Stimulated activated CD4-positive, alpha-beta T cell treated with anti-CD3 and anti-CD28 coated beads, Interleukin-2, amount 100 ng/mL, for 48 hours (primary cell): ENCODE data around the gene LIPC.
A peak's percentile ranks its signal among the peaks of the same experiment; 100 is the strongest.

ENCODE experiments used
- DNase-seq, 2 donors: peaks; one replicate each; pipeline ENCODE4 v3.0.0-alpha.2; 2020

Gene LIPC

DNA sequence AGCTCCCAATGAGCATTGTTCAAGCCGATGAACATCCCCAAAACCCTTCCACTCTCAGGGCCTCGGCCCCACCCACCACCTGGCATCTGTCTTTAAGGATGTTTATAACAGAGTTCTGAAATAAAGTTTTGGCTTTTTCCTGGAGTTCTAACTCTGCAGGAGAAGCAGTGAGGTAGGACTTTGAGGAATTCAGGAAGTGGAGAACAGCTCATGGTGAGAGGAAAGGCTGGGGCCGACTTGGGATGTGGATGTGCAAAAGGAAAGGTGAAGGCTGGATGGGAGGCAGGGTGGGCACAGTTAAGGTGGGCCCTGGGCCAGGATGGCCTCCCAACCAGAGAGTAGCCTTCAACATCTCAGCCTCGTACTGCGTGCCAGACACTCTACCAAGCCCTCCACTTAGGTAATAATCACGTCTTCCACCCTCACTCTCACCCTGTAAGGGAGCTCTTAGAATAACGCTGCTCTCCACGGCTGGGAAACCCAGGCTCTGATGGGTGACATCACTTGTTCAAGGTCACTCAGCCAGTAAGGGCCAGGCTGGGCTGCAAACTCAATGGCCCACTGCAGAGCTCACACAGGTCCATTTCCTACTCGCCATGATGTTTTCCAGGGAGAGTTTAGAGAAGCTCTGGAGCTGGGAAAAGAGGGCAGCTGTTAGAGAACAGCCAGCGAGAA, 28.5 kb downstream of the LIPC start:
- DNase-seq: no peak

DNA sequence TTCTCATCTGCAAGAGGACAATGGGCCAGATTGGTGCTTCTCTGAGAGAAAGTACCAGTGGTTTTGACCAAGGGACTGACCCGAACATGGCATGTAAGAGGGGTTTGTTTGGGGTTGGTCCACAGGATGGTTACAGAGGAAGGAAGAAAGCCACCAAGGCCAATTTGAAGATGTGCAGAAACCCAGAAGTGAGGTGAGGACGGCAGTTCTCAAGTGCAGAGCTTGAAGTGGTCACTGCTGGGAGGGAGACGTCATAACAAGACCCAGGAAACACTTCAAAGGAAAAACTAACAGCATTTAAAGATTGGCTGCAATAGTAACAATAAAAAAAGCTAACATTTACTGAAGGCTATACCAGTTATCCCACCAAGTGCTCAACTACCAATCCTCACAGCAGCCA, 29.1 kb downstream of the LIPC start:
- DNase-seq: no peak

DNA sequence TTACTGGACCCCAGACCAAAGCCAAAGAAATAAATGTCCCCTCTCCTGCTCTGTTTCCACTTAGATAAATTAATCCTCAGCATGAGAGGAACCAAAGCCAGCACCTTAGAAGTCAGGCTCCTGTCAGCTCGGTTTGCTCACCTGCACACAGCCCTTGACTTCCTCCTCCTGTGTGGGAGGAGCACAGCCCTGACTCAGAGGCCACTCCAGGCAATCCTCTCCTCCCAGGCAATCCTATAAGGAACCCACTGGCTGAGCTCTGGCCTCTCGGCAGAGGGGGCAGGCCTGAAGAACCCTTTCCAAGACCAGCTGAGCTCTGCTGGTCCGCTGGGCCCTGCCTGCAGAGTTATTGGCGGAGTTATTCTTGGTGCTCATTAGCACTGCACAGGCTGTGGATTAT, 30.8 kb downstream of the LIPC start:
- no peak for DNase-seq

DNA sequence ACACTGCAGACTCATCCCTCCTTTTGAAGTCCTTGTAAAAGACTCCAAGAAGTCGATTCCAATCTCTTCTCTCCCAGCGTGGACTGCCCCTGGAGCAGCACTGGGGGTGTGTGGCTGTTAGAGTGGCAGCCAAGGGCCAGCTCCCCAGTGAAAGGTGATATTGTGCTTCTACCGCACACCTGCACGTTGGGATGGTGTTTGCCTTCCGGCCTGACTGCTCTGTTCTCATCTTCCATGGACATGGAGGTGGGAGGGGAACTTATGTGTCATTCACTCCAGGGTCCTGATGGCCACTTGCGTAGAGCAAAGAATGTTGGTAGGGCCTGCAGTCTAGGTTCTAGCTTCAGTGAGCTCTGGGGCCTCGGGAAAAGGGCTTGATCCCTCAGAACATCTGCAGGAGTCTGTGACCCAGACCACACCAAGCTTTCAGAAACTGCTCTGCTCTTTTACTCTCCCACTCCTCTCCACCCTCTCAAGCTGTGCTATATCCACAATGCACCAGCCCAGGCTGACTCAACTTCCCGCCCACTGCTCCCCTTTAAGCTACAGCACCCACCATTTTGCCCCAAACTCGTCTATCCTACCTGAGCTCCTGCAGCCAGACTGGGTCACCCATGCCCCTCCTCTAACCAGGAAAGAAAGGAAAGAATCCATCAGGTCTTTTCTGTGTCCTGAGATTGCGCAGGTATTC, 31.3 kb downstream of the LIPC start:
- no peak for DNase-seq

DNA sequence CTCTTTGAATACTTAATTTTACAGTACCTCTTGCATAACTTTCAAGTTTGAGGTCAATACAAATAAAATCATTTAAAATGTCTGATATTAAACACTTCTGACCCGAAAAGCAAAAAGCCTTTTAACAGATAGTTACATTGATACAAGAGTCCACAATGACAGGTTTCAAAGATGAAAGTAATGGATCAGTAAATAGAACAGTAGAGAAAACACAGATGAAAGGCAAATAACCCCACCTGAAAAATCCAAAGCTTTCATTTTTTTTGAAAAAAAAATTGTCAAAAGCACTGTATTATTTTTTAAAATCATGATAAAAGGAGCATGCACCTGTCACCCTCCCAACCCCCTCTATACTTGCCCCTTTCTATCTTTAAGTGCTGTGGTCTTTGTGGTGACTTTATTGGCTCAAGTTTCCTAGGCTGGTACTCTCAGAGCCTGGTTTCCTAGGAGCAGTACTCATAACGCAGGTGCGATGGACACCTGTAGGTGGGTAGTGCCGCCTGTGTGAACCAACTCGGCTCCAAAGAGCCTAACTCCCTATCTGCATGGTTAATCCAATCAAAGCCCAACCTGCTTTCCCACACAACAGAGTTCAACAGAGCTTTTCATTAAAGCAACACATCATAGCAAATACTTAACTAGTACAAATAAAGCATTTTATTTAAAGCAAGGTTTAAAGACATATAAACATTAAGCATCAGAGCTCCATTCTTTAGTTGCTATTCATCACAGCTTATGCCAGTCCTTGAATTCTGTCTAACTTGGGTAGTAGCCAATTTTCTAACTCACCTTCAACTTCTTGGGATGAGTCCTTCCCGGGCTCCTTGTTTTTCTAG, 32.2 kb downstream of the LIPC start:
- DNase-seq: no peak

DNA sequence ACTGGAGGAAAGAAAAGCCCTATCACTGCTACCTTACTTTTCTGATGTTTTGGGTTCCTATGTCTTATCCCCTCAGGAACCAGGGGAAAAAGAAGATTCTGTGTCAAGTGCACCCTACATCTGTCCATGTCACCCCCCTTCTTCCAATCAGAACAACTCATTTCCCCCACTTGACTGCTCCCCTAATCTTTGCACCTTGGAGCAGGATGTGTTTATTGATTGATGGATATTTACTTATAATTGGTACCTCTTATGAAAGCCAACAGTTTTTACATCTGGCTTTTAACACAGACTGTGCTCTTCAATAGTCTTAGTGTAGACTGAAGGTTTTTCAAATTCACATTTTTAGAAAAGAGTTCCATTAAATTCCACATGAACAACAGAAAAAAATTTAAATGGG, 33.3 kb downstream of the LIPC start:
- DNase-seq: no peak

DNA sequence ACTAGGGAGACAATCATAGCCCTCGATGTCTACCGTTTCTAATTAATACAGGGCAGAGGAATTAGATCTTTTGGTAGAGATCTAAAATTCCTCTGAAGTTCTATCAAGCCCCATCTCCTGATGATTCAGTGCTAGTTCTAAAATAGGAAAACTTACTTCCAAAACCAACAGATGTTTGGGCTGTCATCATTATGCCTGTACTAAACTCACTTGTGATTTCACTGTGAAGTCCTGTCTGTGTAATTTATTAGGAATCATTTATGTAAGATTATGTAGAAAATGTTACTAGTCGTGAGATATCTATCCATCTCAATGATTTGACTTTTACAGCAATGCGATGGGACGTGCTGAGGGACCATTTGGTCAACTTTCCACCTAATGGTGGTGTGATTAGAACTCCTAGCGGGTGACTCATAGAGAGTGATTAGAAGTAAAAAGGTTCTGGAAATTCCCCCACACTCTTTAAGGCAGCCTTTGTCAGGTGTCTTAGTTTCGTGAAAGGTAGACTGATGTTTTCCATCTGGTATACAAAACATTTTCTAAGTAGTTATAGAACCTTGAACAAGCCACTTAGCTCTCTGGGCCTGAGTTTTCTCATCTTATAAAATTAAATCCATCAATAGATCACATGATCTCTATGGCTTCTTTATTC, 34.2 kb downstream of the LIPC start:
- DNase-seq: no peak

DNA sequence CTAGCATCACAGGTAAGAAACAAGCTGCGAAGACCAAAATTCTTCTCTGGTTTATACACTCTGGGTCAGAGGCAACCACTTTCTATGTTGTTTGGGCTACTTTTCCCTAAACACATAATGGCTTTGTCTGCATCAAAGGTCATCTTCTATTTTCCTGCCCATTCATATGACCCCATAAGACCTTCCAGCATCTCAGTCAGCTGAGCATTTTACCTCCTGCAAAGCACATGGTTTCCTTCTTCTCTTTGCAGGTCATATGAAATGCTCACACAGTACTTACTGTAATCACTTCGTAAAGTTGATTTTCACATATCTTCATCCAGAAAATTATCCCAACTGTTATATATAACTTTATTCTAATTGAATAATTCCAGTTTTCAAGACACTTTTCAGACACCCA, 34.8 kb downstream of the LIPC start:
- DNase-seq: no peak

DNA sequence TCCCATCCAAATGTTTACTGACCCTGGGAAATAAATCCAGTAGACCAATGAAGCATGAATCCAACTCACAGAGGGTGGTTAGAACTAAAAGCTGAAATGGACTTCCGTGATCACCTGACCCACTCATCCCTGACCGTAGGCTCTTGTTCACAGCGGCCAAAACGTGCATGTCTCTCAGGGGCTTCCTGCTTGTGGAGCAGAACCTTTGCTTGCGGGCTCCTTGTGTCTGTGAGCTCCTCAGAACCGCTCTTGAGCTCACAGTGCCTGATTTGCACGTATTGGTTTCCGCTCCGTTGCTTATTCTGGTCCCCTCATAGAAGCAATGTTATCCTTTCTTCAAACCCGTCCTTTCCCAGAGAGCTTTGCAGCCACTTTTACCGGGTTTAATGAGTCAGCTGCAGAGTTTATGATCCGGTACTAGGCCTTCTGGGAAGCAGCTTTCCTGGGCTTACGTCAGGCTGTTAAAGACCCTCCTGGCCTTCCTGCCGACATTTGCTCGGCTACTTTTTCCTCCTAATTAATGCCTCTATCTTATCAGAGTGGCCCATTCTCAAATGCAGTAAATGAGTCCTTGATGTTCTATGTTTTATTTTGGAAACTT, 35.4 kb downstream of the LIPC start:
- DNase-seq: no peak

DNA sequence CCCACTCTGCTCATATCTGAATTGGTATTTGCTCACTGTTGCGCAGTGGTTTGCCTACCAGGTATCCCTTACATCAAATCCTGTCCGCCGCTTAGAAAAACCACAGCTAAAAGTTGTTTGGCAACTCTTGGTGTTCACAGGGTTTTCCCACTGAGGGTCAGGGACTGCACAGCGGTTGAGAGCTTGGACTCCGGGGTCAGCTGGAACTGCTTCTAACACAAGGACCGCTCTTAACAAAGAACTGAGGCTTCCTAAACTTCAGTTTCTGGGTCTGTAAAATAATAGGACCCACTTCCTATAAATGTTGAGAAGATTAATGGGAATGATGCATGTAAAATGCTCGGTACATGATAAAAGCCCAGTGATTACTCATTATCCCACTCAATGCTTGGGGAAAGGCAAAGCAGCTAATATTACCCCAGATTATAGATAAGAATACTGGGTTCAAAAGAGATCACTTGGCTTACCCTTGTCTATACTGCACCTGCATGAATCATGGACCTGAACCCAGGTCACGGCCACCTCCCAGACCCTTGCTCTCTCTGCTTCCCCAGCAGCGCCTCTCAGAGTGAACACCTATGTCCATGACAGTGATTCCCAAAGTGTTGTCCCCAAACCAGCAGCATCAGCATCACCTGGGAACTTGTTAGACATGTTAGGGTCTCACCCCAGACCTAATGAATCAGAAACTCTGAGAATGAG, 36.1 kb downstream of the LIPC start:
- DNase-seq: no peak

DNA sequence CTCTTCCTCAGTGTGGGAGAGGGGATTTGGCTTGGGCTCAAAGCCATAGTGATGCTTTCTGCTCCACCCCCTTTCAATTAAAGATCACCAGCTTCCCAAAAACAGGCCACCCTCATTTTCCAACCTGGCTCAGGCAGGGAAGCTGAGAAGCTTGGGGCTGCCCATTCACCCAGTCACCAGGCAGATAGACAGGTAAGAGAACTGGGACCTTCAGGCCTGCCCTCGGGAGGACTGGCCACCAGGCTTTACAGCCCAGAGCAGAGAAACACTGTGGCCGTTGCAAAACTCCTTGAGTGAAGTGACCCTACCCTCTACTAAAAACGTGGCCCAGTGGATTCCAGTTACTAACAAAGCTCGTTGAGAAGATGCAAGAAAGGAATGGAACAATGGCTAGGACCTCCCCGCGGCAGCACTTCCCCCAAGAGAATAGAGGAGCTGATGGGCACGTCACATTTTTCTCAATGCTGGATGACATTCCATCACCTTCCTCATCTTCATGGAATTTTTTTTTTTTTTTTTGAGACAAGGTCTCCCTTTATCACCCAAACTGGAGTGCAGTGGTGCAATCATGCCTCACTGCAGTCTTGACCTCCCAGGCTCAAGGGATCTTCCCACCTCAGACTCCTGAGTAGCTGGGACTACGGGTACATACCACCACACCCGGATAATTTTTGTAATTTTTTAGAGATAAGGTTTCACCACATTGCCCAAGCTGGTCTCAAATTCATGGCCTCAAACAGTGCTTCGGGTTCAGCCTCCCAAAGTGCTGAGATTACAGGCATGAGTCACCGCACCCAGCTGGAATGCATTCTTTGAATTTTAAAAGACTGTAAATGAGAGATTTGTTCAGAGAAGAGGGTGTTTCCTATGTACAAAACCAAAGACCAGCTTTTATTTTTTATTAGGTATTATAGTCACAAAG, 37.9 kb downstream of the LIPC start:
- no peak for DNase-seq

DNA sequence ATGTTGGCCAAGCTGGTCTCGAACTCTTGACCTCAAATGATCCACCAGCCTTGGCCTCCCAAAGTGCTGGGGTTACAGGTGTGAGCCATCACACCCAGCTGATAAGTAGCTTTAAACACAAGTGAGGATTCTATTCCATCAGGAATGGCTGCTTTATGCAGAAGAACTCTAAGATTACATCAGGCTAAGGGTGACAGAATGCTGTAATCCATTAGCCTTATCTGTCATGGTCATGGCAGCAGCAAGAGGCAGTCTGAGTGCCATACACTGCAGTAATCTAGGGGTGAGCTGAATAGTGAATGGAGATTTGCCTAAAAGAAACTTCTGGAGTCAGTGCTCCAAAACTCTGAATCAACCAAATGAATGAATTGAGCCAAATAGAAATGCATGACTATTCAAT, 39.6 kb downstream of the LIPC start:
- DNase-seq: no peak

DNA sequence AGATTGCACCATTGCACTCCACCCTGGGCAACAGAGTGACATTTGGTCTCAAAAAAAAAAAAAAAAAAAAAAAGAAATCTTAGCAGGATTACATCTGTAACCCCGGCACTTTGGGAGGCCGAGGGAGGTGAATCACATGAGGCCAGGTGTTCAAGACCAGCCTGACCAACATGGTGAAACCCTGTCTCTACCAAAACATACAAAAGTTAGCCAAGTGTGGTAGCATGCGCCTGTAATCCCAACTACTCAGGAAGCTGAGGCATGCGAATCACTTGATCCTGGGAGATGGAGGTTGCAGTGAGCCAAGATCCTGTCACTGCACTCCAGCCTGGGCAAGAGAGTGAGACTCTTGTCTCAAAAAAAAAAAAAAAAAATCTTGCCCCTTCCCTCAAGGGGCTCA, 40.4 kb downstream of the LIPC start:
- DNase-seq: no peak

DNA sequence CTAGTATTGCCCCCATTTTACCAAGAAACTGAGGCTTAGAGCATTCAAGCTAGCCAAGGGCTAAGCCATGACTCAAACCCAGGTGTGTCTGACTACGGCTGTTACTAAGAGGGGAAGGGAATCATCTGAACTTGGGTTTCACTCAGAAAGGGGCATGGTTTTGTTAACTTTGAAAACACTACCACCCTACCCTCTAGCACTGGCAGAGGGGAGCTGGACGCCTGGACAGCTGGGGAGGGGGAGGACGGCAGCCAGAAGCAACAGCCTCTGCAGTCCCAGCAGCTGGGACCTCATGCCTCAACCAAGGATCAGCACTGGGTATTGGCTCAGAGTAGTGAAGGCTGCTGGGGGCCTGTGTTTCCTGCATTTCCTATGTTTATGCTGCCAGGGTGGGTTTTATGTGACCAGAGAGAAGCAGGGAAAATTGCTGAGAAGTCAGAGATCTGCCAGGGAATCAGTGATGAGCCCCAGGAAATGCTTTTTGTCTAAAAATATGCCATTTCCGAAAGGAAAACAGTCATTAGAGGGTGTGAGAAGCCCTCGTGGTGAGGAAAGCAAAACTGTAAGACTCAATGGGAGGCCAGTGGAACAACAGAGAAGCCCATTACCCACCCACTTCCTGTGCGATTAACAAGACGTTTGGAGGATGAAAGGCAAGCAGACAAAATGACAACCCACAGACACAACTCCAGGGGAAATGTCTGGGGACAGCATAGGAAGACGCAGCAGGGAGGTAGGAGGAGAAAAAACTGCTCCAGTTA, 41.2 kb downstream of the LIPC start:
- DNase-seq: peak in 1 of 2 donors; percentile 11

DNA sequence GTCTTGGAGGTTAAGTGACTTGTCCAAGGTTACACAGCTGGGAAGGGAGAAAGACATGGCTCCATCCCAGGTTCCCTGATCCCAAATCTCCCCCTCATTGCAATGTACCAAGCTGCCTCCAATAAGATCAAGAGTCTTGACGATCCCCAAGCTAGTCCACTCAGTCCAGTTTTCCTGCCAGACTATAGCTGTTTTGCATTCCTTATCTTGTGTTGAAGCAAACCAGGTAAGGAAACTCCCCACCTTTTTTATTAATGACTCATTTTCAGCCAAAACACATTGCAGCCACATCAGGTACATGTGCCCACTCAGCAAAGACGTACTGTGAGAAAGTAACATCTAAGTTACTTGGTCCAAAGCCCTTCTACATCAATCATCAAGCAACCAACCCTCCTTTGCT, 41.9 kb downstream of the LIPC start:
- no peak for DNase-seq

DNA sequence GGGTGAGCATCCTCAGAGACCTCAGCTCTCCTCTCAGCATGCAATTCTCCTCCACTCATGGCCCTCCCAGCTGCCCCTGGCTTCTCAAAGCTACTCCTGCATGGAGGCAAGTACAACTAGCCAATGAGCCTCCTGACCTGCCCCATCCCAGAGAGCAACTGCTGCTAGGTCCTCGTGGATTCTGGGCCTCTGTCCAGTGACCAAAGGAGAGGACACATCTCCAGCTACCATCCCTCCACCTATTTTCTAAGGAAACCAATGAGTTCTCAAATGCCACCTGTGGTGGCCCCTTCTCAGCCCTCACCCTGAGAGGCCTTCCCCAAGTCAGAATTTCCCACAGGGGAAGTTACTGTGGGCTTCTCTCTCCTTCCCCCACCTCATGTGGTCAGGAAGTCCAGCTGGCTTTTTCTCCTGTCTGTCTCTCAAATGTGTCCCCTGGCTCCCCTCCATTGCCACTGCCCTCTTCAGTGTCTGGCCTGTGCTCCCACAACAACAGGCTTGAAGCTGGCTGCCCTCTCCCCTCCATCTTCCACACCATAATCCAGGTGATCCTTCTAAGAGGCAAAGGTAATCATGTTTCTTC, 43.0 kb downstream of the LIPC start:
- DNase-seq: no peak

DNA sequence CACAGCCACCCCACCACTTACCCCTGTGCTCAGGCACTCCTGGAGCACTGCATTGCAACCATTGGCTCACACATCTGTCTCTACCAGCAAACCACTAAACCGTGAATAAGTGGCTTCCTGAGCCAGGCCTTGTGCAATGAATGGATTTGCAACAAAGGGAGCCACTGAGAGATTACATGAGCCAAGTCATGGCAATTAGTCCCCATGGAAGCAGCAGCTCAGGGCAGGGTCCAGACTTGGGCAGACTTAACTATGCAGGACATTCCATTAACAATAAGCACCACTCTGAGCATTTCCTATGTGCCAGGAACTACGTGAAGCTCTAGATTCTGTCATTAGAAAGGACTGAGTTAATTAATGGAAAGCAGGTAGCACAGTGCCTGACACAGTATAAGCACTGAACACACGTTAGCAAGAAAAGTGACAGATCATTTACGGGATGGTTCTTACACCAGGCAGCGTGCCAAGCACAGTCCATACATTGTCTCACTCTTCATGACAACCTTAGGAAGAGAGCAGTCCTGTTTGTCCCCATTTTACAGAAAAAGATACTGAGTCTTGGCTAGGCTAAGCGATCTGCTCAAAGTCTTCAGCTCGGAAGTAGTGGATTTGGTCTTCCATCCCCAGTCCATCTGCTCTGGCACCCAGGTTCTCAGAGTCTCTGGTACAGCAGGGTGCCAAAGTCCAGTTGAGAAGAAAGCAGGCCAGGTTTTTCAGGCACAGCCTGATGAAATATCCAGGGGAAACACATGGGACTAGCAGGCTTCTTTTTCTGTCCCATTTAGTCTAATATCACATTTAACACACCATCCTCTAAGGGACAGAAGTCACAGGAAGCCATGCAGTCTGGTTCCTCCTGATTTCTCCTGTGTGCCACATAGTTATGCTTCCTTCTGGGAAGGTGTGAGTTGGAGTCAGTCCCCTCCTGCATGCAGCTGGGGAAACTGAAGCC, 44.1 kb downstream of the LIPC start:
- no peak for DNase-seq

DNA sequence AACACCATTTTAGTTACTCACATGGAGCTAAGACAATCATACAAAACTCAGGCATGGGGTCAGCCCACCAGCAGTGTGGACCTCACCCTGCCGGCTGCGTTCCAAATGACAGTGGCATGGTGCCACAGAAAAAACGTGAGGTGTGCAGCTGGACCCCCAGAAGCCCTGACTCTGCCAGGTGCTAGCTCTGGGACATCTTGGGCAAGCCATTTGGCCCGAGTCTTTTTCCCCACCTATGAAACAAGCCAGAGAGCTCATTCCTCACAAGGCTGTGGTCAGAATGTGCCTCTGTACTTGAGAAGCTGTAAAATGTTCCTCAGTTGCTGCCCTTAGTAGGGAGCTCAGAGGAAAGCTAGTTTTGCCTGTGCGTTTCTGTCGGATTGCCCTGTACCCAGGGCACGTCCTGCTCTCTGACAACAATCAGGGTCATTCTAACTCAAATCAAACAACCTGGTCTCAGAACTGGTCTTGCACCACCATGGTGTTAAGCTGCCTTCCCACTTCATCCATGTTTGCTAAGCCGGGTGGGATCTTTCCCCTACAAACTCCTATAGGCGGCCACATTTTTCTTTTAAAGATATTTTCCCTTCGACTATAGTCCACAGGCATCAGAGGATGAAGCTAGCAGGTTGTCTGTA, 44.9 kb downstream of the LIPC start:
- DNase-seq: no peak
